Esophagus squamous epithelium (tissue), 5 donors: ENCODE measurements around the gene AANAT. TPM values are rescaled to one million over a fixed set of nuclear protein-coding genes. Genes with fewer than 3 reads are reported as not detected.
"Not testable (repeated sequence)": the region's sequence is repeated elsewhere in the genome, so short reads cannot be mapped to it uniquely, and the experiment has no call there.

ENCODE experiments used
- DNase-seq: peaks from one replicate; lab custom pipeline; 2025; lab: John Stamatoyannopoulos, UW
- H3K27ac ChIP-seq, 4 donors: fragments of 200-600 bp; sonication (generic); one replicate each; pipeline ENCODE4 v1.5.1; 2016 to 2019; ENCODE audit warnings: mild to moderate bottlenecking in 1 of 4
- H3K27me3 ChIP-seq, 4 donors: fragments of 200-600 bp; sonication (generic); 1 replicate in 3 of 4; 2 replicates in 1 of 4; pipeline versions ENCODE4 v1.5.1 to v1.6.0; 2017 to 2021; ENCODE audit warnings: antibody characterized with exemption in 1 of 4
- H3K36me3 ChIP-seq, 3 donors: fragments of 200-600 bp; sonication (generic); one replicate each; pipeline ENCODE4 v1.5.1; 2016 to 2019
- H3K4me1 ChIP-seq, 3 donors: fragments of 200-600 bp; sonication (generic); one replicate each; pipeline ENCODE4 v1.5.1; 2017 to 2019
- H3K4me3 ChIP-seq, 4 donors: fragments of 200-600 bp; sonication (generic); 1 replicate in 3 of 4; 2 replicates in 1 of 4; pipeline ENCODE4 v1.5.1; 2016 to 2019; ENCODE audit warnings: mild to moderate bottlenecking in 2 of 4, moderate library complexity in 1 of 4
- H3K9me3 ChIP-seq, 3 donors: fragments of 200-600 bp; sonication (generic); one replicate each; pipeline ENCODE4 v1.5.1; 2016 to 2019
- CTCF ChIP-seq, 6 experiments: fragments of 450-650 bp in 4 of 6; fragments of 200-600 bp in 2 of 6; sonication (generic) in 2 of 6; IDR thresholded peaks; one replicate each; pipeline ENCODE4 v1.5.1; 2016 to 2019; ENCODE audit warnings: antibody characterized with exemption in 6 of 6, mild to moderate bottlenecking in 4 of 6, moderate library complexity in 4 of 6
- POLR2A ChIP-seq, 4 donors: fragments of 450-650 bp; IDR thresholded peaks; one replicate each; pipeline ENCODE4 v1.6.1; 2017; ENCODE audit warnings: antibody characterized with exemption in 4 of 4, mild to moderate bottlenecking in 4 of 4, moderate library complexity in 3 of 4
- WGBS, 2 donors: methylation state at CpG; one replicate each; pipeline ENCODE4 v1.1.5; 2018; 5-methylcytosine and 5-hydroxymethylcytosine counted together
- intact Hi-C: fragments of 100-400 bp; cut with DNase I; formaldehyde crosslinking; loops from one replicate; pipeline ENCODE4 v1.15.0; 2022
- total RNA-seq, 4 donors: library from RNA; depleted of rRNA; stranded (reverse); fragments of >200 nt; gene quantifications; one replicate each; pipeline ENCODE4 v1.1.0, GENCODE V29; 2016
- donor health status: DM: yes; HTN: yes; CAD: no.

The AANAT gene
- total RNA-seq, 4 donors from 2014 or later: not detected

- WGBS, 2 donors: 53 to 78% methylated on average over 3 to 5 of the region's 22 CpGs
- no peak overlapping the region for H3K4me3 ChIP-seq
- DNase-seq: no peak
- peaks cover 7 to 36% (median 13%) of the 10 kb centered on the region in 3 donors for H3K4me1 ChIP-seq
- intact Hi-C loops: no loop called here
- H3K9me3 ChIP-seq: no peaks in the 10 kb centered on the region
- H3K36me3 ChIP-seq: no peaks in the 10 kb centered on the region
- H3K27me3 ChIP-seq: peaks cover 0 to 14% (median 0%) of the 10 kb centered on the region in 4 donors
- no peak overlapping the region for H3K27ac ChIP-seq
- TF ChIP-seq CTCF (IDR thresholded peaks at IDR 0.05): no peak
- no peak for TF ChIP-seq POLR2A (IDR thresholded peaks at IDR 0.05)
These were observed 45.2 kb downstream of the AANAT start for GRCh38 chr17:76512366-76513305.

GRCh38 chr17:76513306-76513692 is 45.9 kb downstream of the AANAT start:
- no peak for DNase-seq
- Histone ChIP-seq H3K4me3 (no peak overlapping the region), H3K27ac (no peak overlapping the region), H3K9me3 (no peaks in the 10 kb centered on the region), H3K27me3 (peaks cover 0 to 8% (median 0%) of the 10 kb centered on the region in 4 donors), H3K4me1 (peaks cover 7 to 40% (median 13%) of the 10 kb centered on the region in 3 donors), H3K36me3 (no peaks in the 10 kb centered on the region)
- no peak for TF ChIP-seq POLR2A (IDR thresholded peaks at IDR 0.05)
- TF ChIP-seq CTCF (IDR thresholded peaks at IDR 0.05): no peak
- intact Hi-C loops: no loop called here
- 73 to 79% methylated on average over 6 of the region's 6 CpGs for WGBS, 2 donors

- H3K36me3 ChIP-seq, H3K4me3 ChIP-seq, H3K27me3 ChIP-seq, DNase-seq, intact Hi-C loops, H3K9me3 ChIP-seq: not testable (repeated sequence)
- WGBS, 2 donors: 95% methylated on average over 4 to 6 of the region's 6 CpGs
- peak overlapping the region in 2 of 4 donors; percentile 72 to 84 for H3K27ac ChIP-seq
- peaks cover 7 to 40% (median 13%) of the 10 kb centered on the region in 3 donors for H3K4me1 ChIP-seq
These were observed 47.0 kb downstream of the AANAT start for GRCh38 chr17:76514355-76514754.

- intact Hi-C loops: no loop called here
- H3K4me3 ChIP-seq: peak overlapping the region in 3 of 4 donors; percentile 22 to 50 (median 25)
- 17 to 29% methylated on average over 10 to 11 of the region's 22 CpGs for WGBS, 2 donors
- H3K4me1 ChIP-seq: peaks cover 7 to 40% (median 13%) of the 10 kb centered on the region in 3 donors
- no peaks in the 10 kb centered on the region for H3K36me3 ChIP-seq
- TF ChIP-seq POLR2A (IDR thresholded peaks at IDR 0.05): peak in 2 of 4 donors; percentile 34 to 62
- TF ChIP-seq CTCF (IDR thresholded peaks at IDR 0.05): no peak
- peak overlapping the region; percentile 60 to 84 (median 76) for H3K27ac ChIP-seq
- DNase-seq: no peak
- no peaks in the 10 kb centered on the region for H3K27me3 ChIP-seq
- H3K9me3 ChIP-seq: no peaks in the 10 kb centered on the region
These were observed 48.0 kb downstream of the AANAT start for GRCh38 chr17:76515274-76515949.

- TF ChIP-seq POLR2A (IDR thresholded peaks at IDR 0.05) (no peak), CTCF (IDR thresholded peaks at IDR 0.05) (no peak)
- no peak overlapping the region for H3K27ac ChIP-seq
- DNase-seq: no peak
- H3K4me1 ChIP-seq: peaks cover 7 to 23% (median 7%) of the 10 kb centered on the region in 3 donors
- H3K27me3 ChIP-seq: peaks cover 0 to 13% (median 0%) of the 10 kb centered on the region in 4 donors
- WGBS, 2 donors: 100% methylated on average over 3 to 4 of the region's 11 CpGs
- H3K36me3 ChIP-seq: no peaks in the 10 kb centered on the region
- H3K4me3 ChIP-seq: no peak overlapping the region
- intact Hi-C loops: no loop called here
- H3K9me3 ChIP-seq: no peaks in the 10 kb centered on the region
These were observed 50.2 kb downstream of the AANAT start for GRCh38 chr17:76517638-76518038.
